Measurements from ENCODE around the gene TTLL11. TPM values are rescaled to one million over a fixed set of nuclear protein-coding genes. Genes with fewer than 3 reads are reported as not detected.

TTLL11 gene
- total and polyA plus RNA-seq, 4 donors: 1.4 to 4.5 (median 3.6) TPM

DNA sequence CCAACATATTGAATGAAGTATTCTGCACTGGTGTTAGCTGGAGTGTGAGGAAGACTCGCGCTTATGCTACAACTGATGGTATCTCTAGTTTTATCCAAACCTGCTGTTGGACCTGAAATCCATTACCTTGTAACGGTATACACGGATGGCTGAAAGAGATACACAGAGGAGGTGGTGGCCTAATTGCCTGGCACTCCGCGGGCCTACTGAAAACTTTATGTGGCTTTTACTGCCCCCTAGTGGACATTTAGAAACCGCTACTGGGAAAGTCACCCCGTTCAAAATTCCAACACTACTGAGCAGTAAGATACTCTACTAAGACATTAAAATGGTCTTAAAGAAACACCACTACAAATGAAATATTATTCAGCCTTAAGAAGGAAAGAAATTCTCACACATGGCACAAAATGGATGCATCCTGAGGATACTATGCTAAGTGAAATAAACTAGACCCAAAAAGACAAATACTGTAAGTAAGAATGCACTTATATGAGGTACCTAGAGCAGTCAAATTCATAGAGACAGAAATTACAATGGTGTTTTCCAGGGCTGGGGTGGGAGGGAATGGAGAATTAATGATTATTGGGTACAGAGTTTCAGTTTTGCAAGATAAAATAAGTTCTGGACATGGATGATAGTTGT, 100.4 kb downstream of the TTLL11 start:
- no peaks in the 10 kb centered on the region for H3K27me3 ChIP-seq (ENCODE audit: control insufficient read depth in 4 of 4, insufficient read depth in 4 of 4, low read length in 3 of 4)
- H3K9me3 ChIP-seq (ENCODE audit: control insufficient read depth in 4 of 4, low read length in 3 of 4): no peaks in the 10 kb centered on the region
- H3K4me3 ChIP-seq (ENCODE audit: low read depth in 1 of 3, low read length in 3 of 3): no peak overlapping the region
- H3K27ac ChIP-seq (ENCODE audit: low read depth in 1 of 2, low read length in 2 of 2): no peak overlapping the region
- H3K4me1 ChIP-seq (ENCODE audit: control insufficient read depth in 4 of 4, insufficient read depth in 4 of 4, low read length in 3 of 4): peaks cover 0 to 5% (median 1%) of the 10 kb centered on the region in 4 donors
- no peaks in the 10 kb centered on the region for H3K36me3 ChIP-seq (ENCODE audit: control insufficient read depth in 4 of 4, insufficient read depth in 3 of 4, low read depth in 1 of 4, low read length in 3 of 4)
- TF ChIP-seq, protein P1, sequence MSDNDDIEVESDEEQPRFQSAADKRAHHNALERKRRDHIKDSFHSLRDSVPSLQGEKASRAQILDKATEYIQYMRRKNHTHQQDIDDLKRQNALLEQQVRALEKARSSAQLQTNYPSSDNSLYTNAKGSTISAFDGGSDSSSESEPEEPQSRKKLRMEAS (IDR thresholded peaks at IDR 0.05): no peak
- TF ChIP-seq JUND (IDR thresholded peaks at IDR 0.05): no peak
- TF ChIP-seq HNF4A (conservative IDR thresholded peaks at IDR 0.05): peak in 1 of 2 donors; percentile 28
- TF ChIP-seq, protein P2, sequence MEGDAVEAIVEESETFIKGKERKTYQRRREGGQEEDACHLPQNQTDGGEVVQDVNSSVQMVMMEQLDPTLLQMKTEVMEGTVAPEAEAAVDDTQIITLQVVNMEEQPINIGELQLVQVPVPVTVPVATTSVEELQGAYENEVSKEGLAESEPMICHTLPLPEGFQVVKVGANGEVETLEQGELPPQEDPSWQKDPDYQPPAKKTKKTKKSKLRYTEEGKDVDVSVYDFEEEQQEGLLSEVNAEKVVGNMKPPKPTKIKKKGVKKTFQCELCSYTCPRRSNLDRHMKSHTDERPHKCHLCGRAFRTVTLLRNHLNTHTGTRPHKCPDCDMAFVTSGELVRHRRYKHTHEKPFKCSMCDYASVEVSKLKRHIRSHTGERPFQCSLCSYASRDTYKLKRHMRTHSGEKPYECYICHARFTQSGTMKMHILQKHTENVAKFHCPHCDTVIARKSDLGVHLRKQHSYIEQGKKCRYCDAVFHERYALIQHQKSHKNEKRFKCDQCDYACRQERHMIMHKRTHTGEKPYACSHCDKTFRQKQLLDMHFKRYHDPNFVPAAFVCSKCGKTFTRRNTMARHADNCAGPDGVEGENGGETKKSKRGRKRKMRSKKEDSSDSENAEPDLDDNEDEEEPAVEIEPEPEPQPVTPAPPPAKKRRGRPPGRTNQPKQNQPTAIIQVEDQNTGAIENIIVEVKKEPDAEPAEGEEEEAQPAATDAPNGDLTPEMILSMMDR (IDR thresholded peaks at IDR 0.05; ENCODE audit: low read depth, low read length, missing input control): peak; percentile 91
- no peak for TF ChIP-seq TAF1 (conservative IDR thresholded peaks at IDR 0.05)
- TF ChIP-seq HNF4G (IDR thresholded peaks at IDR 0.05): no peak
- peak; percentile 92 to 93 for TF ChIP-seq RAD21 (IDR thresholded peaks at IDR 0.05)
- TF ChIP-seq FOXA1 (IDR thresholded peaks at IDR 0.05): no peak
- WGBS: 13% methylated on average over 8 of the region's 8 CpGs
- no peak overlapping the region for H3K9ac ChIP-seq (ENCODE audit: low read depth in 1 of 2, low read length in 2 of 2)
- no peak for DNase-seq (ENCODE audit: low spot score)

DNA sequence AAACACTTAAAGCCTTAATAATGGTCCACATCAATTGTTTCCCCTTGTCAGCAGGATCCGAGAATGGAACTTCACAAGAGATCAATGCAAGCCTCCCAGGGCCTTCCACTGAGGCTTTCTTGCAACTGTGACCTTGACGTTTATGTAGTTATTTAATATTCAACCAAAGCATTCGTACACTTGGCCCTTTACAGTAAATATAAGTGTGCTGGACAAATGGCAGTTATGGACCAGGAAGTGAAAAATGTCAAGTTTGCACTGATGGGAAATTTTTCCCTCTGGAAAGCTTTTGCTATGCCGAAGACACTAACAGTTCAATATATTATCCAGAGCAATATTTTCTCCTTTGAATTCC, 101.8 kb downstream of the TTLL11 start:
- Histone ChIP-seq H3K9ac (ENCODE audit: low read depth in 1 of 2, low read length in 2 of 2) (no peak overlapping the region), H3K9me3 (ENCODE audit: control insufficient read depth in 4 of 4, low read length in 3 of 4) (no peaks in the 10 kb centered on the region), H3K36me3 (ENCODE audit: control insufficient read depth in 4 of 4, insufficient read depth in 3 of 4, low read depth in 1 of 4, low read length in 3 of 4) (no peaks in the 10 kb centered on the region), H3K27me3 (ENCODE audit: control insufficient read depth in 4 of 4, insufficient read depth in 4 of 4, low read length in 3 of 4) (no peaks in the 10 kb centered on the region), H3K4me1 (ENCODE audit: control insufficient read depth in 4 of 4, insufficient read depth in 4 of 4, low read length in 3 of 4) (no peaks in the 10 kb centered on the region), H3K27ac (ENCODE audit: low read depth in 1 of 2, low read length in 2 of 2) (no peak overlapping the region), H3K4me3 (ENCODE audit: low read depth in 1 of 3, low read length in 3 of 3) (no peak overlapping the region)
- WGBS: 70% methylated on average over 4 of the region's 4 CpGs
- TF ChIP-seq JUND (IDR thresholded peaks at IDR 0.05) (no peak), SP1 (IDR thresholded peaks at IDR 0.05) (no peak), FOXA1 (IDR thresholded peaks at IDR 0.05) (no peak), HNF4G (IDR thresholded peaks at IDR 0.05) (no peak)
- TF ChIP-seq, protein P3, sequence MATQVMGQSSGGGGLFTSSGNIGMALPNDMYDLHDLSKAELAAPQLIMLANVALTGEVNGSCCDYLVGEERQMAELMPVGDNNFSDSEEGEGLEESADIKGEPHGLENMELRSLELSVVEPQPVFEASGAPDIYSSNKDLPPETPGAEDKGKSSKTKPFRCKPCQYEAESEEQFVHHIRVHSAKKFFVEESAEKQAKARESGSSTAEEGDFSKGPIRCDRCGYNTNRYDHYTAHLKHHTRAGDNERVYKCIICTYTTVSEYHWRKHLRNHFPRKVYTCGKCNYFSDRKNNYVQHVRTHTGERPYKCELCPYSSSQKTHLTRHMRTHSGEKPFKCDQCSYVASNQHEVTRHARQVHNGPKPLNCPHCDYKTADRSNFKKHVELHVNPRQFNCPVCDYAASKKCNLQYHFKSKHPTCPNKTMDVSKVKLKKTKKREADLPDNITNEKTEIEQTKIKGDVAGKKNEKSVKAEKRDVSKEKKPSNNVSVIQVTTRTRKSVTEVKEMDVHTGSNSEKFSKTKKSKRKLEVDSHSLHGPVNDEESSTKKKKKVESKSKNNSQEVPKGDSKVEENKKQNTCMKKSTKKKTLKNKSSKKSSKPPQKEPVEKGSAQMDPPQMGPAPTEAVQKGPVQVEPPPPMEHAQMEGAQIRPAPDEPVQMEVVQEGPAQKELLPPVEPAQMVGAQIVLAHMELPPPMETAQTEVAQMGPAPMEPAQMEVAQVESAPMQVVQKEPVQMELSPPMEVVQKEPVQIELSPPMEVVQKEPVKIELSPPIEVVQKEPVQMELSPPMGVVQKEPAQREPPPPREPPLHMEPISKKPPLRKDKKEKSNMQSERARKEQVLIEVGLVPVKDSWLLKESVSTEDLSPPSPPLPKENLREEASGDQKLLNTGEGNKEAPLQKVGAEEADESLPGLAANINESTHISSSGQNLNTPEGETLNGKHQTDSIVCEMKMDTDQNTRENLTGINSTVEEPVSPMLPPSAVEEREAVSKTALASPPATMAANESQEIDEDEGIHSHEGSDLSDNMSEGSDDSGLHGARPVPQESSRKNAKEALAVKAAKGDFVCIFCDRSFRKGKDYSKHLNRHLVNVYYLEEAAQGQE (IDR thresholded peaks at IDR 0.05): no peak
- no peak for DNase-seq (ENCODE audit: low spot score)

DNA sequence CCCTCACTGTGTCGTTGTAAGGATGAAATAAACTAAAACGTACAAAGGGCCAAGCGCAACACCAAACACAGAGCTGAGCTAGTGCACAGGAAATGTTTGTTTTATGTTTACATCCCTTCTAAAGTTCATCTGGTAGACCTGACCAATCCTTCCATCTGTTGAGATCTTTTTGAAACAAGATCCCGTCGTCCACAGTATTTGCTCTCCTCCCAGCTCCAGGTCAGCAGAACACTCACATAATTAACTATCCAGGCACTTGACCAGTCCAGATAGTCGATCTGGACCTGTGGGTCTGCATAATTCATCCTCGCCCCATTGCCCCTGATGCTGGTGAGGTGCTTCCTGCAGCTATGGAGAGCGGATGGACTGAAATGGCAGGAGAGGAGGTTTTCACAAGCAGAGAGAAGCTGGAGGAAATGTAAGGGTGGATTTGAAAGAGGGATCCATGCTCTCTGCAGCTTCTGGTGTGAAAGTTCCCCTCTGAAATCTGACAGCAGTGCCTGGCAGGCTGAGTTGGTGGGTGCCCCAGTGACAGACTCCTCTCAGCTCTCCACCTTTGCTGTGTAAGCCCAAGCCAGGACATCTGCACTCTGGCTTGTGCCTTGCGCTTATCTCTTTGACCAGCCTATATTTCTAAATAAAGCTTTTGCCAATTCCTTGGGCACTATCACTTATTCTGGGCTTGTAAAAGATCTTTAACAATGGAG, 102.4 kb downstream of the TTLL11 start:
- Histone ChIP-seq H3K4me3 (ENCODE audit: low read depth in 1 of 3, low read length in 3 of 3) (no peak overlapping the region), H3K36me3 (ENCODE audit: control insufficient read depth in 4 of 4, insufficient read depth in 3 of 4, low read depth in 1 of 4, low read length in 3 of 4) (no peaks in the 10 kb centered on the region), H3K4me1 (ENCODE audit: control insufficient read depth in 4 of 4, insufficient read depth in 4 of 4, low read length in 3 of 4) (no peaks in the 10 kb centered on the region), H3K27me3 (ENCODE audit: control insufficient read depth in 4 of 4, insufficient read depth in 4 of 4, low read length in 3 of 4) (no peaks in the 10 kb centered on the region), H3K9me3 (ENCODE audit: control insufficient read depth in 4 of 4, low read length in 3 of 4) (no peaks in the 10 kb centered on the region), H3K9ac (ENCODE audit: low read depth in 1 of 2, low read length in 2 of 2) (no peak overlapping the region), H3K27ac (ENCODE audit: low read depth in 1 of 2, low read length in 2 of 2) (no peak overlapping the region)
- no peak for DNase-seq (ENCODE audit: low spot score)
- 82% methylated on average over 9 of the region's 9 CpGs for WGBS
- TF ChIP-seq, protein P3 (IDR thresholded peaks at IDR 0.05): no peak
- TF ChIP-seq RXRA (IDR thresholded peaks at IDR 0.05) (no peak), GABPA (IDR thresholded peaks at IDR 0.05 in 1 of 2, conservative IDR thresholded peaks at IDR 0.05 in 1 of 2) (no peak)
- TF ChIP-seq, protein P2 (IDR thresholded peaks at IDR 0.05; ENCODE audit: low read depth, low read length, missing input control): no peak
- TF ChIP-seq, protein P4, sequence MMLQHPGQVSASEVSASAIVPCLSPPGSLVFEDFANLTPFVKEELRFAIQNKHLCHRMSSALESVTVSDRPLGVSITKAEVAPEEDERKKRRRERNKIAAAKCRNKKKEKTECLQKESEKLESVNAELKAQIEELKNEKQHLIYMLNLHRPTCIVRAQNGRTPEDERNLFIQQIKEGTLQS (IDR thresholded peaks at IDR 0.05): no peak
